ENCODE results near the gene ARID3A.

- TF ChIP-seq CTCF (IDR thresholded peaks at IDR 0.05; ENCODE audit: insufficient read depth, low read length, poor library complexity, severe bottlenecking), result no peak
- TF ChIP-seq EZH2phosphoT487 (conservative IDR thresholded peaks at IDR 0.05; ENCODE audit: low read length), result no peak
Measured at GRCh38 chr19:974564-975257, 48.9 kb downstream of the ARID3A start.
